ENCODE measurements around the gene SYP.

The SYP gene

DNA sequence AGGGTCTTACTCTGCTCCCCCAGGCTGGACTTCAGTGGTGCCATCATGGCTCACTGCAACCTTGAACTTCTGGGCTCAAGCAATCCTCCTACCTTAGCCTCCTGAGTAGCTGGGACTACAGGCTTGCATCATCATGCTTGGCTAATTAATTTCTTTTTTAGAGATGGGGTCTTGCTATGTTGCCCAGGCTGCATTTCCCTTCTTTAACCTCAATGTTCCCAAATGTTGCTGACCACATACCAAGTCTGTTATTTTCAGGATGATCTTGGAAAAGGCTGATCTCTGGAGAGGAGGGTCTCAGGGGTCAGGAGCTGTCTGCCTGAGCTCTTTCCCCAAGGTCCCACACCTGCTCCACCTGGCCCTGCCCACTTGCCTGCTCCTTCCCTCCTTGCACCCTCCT lies 20.1 kb upstream of the SYP start:
- no peak for DNase-seq (ENCODE audit: low spot score)

DNA sequence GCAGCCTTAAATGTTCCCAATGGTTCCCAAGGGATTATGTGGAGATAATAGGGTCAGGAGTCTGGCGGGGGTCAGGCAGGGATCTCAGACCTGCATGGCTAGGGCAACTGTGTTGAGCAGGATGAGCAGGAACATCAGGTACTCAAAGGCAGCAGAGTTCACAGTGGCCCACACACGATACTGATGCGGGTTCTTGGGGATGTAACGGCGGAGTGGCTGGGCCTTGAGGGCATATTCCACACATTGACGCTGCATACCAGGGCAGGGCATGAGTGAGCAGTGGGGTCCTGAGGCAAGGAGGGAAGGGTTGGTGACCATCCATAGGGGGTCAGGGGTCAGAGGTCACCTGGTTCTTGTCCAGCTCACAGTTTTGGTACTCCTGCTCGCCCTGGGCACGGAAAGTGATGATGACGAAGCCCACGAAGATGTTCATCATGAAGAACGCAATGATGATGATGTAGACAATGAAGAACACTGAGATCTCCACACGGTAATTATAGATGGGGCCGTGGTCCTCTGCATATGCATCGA lies 15.1 kb upstream of the SYP start:
- DNase-seq (ENCODE audit: low spot score): no peak

DNA sequence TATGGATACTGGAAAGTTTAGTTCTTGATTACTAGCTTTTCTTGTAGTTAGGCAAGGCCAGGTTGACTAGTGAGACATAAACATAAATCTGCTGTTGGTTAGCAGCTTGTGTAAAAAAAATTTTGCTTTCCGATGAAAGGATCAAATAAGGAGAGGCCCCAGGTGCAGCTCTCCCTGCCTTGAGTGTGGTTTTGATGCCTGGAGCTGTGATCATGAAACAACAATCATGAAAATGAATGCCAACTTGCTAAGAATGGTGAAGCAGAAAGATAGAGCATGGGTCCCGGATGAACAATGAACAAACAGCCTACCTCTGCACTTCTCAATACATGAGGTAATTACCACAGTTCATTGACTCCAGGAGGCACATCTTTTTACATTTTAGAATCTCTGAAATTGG lies 14.4 kb upstream of the SYP start:
- DNase-seq (ENCODE audit: low spot score): no peak

DNA sequence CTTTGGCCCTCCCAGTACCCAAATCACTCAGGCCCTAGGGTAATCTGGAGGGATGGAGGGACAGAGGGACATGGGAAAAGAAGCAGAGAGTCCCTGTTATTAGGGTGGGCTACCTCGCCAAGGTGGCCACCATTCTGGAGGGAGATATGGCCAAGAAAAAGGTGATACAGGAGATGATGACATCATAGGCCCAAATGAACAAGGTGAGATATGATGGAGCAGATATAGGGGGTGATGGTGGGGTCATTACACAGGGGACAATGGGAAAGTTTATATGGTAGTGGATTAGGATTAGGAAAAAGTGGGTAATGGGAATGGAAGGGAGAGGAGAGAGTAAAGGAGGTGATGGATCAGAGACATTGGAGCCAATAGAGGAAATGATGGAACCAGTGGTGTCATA lies 12.9 kb upstream of the SYP start:
- DNase-seq (ENCODE audit: low spot score): no peak

DNA sequence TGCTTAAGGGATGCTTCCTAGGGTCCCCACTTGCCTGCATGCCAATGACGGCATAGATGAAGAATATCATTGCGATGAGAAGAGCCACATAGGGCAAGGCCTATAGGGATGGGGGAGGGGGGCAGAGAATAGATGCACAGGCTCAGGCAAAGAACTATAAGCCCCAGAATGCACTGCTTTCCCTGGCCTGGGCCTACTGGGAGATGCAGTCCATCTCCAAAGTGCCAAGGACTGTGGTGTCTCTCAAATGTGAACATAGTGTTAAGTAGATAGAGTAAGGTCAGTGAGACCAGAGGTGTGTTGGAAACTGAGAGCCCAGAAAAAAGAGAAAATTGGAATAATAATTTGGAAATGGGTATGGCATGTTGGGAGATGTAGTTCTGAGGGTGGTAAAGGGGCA lies 12.2 kb upstream of the SYP start:
- no peak for DNase-seq (ENCODE audit: low spot score)

DNA sequence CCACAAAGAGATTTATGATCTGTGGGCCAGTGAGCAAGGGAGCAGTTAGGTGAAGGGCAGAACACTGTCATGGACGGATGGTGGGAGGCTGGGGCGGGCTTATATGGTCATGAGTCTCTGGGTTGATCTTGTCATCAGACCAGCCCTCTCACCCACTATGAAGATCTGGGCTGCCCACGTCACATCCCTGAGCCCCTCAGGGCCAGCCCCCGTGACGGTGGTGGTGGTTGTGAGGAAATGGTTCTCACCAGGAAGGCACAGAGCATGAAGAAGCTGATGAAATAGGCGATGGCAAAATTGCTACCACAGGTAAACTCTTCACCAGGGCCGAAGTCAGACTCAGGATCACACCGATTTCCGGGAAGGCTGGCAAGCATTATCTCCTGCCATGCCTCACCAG lies 11.1 kb upstream of the SYP start:
- no peak for DNase-seq (ENCODE audit: low spot score)

DNA sequence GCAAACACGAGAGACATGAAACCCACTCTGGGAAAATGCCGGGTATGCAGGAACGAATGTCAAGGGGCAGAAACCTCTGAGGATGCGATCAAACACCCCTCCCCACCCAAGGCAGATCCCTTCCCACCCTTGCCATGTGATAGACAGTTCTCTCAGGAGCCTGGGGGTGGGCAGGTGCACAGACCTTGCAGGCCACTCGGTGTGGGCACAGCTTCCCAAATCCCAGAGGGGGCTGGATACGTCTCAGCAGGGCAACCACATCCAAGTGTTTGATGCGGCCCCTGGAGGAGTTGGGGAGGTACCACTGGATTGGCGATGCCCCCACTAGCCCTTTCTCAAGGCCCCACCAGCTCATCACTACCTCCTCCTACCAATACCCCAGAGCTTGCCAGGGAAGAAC lies 10.4 kb upstream of the SYP start:
- no peak for DNase-seq (ENCODE audit: low spot score)

DNA sequence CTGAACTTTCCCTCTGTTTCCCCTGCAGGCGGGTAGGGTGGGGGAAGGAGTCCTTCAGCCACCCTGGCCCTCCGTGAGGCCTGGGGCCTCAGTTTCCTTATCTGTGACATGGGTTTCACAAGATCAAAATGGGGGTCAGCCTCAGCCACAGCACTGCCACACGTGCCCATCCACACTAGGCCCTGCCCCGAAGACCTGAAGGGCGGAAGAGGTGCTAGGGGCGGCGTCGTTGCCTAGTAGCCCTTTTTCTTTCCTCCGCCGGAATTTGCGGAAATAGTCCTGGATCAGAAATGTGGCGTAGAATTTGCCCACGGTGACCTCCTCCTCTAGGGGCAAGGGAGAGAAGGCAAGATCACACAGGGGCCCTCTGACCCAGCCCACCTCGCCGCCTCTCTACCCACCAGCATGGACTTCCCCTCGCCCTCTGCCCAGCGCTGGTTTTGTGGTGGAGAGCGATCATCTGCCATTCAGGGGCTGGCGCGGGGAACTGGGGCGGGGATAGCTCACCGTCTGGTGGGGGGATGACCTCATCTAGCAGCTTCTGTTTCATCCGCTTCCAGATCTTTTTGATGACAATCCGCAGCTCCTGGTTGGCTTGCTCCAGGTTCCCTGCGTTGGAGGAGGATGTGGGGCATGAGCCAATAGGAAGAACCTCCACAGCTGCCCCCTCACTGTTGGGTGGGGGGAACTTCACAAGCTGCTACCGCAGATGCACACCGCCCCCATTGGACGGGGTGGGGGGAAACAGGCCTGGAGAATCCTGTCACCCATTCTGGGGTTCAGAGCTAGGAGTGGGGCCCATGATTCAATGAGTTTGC lies 9.7 kb upstream of the SYP start:
- no peak for DNase-seq (ENCODE audit: low spot score)

DNA sequence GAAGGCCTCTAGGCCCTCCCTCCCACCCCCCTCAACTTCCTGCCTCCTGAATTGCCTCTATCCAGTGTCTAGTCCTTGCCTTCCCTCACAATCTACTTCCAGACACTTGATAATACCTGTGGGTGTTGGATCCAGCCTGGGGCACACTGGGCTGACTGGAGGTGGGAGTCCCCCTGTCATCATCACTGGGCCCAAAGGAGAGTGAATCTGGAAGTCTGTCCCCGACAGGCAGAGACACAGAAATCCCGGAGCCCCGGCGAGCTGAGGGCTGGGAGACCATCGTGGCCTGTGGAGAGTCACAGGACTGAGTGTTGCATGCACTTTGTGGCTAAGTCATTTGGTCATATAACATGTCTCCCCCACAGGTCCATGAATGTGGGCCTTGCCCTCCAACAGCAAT lies 8.4 kb upstream of the SYP start:
- no peak for DNase-seq (ENCODE audit: low spot score)

DNA sequence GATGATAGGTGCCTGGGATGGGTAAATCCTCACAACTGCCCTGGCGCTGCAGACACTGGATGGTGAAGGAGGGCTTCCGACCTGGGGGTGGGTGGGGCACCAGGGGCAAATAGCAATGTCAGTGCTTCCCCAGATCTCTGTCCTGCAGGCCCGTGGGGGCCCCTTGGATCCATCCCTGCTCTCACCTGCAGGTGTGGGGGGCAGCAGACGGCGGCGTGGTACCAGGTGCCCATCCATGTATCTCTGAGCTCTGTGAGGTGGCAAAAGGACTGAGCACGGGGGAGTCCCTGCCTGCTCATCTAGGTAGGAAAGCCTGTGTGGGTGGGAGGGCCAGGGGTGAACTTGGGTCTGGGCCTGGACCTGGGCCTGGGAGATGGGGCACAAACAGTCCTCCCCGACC lies 6.5 kb upstream of the SYP start:
- no peak for DNase-seq (ENCODE audit: low spot score)

DNA sequence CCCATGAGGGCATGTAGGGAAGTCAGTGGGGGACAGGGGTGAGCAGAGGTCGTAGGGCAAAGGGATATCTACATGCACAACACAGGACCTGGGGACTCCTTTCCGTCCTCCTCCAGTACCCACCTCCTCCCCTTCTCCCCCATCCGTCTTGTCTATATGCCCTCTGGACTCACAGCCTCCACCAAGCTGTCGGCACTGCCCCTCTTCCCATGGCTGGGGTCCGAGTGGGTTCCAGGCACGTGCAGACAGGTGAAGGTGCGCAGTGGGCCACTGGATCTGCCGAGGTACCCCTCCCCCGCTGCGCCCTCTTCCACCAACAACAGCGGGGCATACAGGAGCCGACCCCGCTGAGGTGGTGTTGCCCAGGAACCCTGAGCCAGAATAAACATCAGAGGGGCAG lies 5.5 kb upstream of the SYP start:
- DNase-seq (ENCODE audit: low spot score): no peak

DNA sequence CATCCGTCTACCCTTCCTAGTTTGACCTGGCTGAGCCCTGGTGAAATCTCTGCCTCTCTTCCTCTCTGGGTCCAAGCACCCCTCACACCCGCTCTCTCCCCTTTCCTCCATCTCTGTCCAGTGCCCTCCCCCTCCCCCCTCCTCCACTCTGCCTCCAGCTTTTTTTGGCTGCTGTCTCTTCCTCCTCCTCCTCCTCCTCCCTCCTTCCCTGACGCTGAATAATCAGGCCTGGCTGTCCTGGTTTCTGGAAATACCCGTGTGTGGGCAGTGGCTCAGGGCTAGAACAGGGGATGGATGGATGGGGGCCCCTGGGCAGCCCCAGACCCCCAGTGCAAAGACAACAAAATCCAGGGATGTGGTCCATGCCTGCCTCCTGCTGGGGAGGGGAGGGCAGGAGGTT lies 4.7 kb upstream of the SYP start:
- no peak for DNase-seq (ENCODE audit: low spot score)

DNA sequence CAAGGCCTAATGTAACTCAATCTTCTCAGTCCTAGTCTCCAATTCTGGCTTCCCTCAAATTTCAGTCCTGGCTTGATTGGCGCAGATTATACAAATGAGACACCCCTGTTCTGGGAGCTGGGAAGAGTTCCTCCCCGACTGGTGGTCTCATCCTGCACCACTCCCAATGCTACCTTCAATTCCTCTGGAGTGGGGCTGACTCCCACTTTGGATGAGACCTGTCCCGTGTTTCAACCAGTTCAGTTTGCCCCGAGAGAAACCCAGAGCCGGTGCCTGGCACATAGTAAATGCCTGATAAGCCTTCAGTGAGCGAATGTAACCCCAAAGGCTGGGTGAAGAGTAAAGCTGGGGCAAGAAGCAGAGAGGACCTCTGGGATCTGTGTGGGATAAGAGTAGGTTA lies 4.0 kb upstream of the SYP start:
- DNase-seq (ENCODE audit: low spot score): no peak

DNA sequence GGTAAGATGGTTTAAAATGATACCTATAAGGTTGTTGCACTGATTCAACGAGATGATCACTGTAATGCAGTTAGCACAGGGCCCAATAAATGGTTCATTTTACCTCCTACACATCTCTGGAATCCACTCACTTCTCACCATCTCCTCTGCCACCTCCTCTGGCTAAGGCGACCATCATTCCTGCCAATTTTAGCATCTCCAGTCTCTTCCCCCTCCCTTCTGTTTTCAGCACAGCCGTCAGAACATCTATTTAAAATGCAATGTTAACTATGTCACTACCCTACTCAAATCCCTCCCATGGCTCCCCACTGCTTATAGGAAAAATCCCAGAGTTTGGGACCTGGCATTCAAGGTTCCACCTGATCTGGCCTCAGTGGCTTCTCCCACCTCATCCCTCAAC lies 3.5 kb upstream of the SYP start:
- DNase-seq (ENCODE audit: low spot score): no peak

DNA sequence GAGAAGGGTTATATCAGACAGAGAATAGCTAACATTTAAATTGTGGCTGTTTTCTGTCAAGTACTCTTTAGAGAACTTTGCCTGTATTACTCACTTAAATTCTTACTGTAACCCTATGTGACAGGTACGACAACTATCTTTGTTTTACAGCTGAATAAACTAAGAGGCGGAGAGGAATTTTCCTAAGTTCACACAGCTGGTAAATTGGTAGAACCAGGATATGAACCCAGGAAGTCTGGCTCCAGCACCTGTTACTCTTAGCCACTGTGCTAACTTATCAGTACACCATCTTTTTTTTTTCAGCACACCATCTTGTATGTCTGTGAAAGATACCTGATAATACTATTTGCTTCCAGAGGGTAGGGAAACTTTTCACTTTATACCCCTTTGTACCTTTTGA lies 2.0 kb upstream of the SYP start:
- DNase-seq (ENCODE audit: low spot score): no peak

DNA sequence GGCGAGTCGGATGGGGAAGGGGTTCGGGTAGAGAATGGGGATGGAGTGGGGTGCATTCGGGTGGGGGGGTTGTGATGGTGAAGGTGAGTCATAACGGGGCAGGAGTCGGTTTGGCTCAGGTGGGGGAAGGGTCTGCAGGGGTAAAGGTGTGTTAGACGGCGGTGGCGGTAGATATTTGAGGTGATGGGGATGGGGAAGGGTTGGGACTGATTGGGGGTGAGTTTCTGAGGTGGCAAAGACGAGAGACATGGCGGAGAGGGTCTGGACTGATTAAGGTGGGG lies 738 bp downstream of the SYP start:
- DNase-seq (ENCODE audit: low spot score): no peak

DNA sequence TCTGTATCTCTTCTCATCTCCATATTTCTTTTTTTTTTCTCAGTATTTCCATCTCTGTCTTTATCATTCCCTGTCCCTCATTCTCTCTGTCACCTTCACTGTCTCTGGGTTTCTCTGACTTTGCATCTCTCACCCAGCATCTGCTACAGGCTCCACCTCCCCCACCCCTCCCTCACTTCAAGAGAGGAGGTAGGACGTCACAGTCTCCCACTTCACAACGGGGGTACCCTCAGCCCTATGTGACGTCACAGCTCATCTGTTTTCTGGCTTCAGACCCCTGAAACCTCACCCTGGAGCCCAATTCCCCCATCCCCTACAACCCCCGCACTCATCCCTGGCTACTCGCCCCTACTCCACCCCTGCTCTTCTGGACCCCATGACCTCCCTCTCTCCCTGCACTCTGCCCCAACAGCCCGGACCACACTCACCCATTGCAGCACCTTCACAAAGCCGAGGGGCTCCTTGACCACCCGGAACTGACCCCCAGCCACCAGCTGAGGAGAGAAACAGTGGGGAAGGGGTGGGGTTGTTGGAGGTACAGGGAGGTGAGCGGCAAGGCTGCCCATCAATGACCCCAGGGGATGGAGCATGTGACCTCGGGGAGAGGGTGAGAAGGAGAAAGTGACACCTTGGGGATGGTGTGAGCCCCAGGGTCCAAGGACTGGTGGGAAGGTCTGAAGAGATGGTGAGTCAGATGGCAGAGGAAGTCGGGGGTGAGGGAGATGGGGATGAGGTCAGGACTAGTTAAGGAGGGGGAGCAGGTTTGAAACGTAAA lies 1.3 kb downstream of the SYP start:
- no peak for DNase-seq (ENCODE audit: low spot score)

DNA sequence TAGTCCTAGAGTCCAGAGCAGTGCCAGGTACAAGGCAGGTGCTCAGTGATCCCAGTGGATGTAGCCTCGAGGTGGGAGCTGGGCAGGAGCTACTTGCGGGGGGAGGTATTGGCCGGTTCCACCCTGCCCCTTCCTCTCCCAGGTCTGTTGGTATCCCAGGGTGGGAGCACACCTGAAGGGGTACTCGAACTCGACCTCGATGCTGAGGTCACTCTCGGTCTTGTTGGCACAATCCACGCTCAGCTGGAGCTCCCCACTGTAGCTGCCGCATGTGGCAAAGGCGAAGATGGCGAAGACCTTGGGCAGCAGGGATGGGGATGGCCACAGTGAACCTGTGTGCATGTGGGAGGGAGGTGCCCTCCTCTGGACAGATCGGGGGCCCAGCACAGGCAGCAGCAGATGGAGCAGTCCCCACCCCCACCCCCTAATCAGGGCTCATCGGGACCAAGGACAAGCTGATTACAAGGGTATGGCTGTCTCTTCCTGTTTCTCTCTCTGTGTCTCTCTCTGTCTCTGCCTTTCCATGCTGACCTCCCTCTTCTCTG lies 2.4 kb downstream of the SYP start:
- no peak for DNase-seq (ENCODE audit: low spot score)

DNA sequence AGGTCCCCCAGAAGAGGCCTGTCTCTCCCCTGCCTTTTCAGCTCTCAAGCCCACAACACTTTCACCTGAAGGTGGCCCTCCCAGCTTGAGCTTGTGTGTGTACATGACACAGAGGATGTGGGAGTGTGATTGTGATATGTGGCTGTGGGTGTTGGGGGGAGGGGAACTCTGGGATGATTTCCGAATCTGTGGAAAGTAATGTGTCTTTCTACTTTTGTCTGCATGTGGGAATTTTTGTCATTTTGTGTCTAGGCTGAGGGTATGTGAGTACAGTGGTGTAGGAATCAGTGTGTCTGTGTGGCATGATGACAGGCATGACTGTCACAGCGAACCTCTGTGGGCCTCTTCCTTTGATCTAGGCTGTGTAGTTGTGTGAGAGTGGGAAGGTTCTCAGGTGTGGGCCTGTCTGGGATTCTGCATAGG lies 6.4 kb downstream of the SYP start:
- DNase-seq (ENCODE audit: low spot score): no peak

DNA sequence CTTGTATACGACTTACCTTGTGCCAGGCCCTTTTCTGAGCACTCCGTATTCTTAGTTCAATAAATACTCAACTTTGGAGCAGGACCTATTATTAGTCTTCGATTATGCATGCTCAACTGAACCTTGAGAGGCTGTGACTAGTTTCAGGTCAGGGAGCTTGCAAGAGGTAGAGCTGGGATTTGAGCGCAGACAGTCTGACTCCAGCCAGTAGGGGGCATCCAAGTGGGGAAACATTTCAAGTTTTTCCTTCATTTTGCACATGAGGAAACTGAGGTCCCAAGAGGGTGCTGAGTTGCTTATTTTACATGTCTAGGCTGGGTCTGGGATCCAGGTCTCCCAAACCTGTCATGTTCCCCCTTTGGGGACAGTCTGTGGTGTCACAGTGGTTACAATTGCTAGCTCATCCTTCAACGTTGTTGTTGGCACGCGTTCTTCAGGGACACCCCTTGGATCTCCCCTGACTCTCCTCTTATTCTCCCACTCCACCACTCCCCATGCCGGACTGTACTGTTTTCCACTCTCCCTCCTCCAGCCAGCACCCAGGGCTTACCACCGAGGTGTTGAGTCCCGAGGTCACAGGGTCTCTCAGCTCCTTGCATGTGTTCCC lies 7.2 kb downstream of the SYP start:
- DNase-seq (ENCODE audit: low spot score): no peak

DNA sequence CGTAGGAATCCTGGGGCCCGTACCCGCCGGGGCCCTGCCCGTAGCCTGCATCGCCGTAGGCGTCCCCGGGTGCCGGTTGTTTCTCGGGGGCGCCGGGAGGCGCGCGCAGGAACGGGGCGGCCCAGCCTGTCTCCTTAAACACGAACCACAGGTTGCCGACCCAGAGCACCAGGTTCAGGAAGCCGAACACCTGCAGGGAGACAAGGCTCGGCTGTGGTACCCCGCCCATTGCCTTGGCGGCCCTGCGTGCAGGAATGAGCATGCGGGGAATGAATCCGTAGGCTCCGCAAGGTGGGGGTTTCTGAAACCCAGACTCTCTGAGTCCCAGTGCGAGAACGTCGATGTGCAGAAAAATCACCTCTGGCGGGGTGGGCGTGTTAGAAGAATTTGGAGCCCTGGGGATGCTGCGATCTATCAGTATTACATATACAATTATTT lies 8.4 kb downstream of the SYP start:
- no peak for DNase-seq (ENCODE audit: low spot score)

DNA sequence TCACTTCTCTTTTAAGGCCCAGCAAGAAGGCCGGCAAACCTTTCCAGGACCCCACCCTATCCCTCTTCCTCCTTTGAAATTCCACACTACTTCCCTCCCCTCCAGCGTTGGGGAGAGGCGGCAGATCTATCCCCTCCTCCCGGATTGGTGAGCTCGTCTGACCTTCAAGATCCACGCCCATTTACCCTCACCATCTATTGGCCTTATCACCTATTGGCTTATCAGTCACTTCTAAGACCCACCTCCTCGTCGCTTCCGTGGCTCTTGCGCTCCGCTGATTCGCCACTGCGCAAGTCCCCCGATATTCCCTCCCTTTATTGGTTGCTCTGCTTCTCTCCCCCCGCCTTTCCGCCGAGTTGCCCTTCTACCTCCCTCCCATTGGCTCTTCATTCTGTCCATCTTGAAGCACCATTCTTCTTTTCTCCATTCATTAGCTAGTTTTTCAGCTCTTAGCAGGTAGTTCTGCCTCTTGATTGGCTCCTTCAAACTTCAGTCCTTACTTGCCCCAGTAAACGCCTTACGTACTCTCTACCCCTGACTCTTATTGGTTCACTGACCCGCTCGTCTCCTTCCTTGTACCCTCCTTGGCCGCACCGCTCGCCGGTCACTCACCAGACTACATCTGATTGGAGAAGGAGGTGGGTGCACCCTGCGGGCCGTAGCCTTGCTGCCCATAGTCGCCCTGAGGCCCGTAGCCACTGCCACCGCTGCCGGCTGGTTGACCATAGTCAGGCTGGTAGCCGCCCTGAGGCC lies 9.0 kb downstream of the SYP start:
- peak; percentile 100 for DNase-seq (ENCODE audit: low spot score)

All from SW480 (cell line).